GM12873 (cell line): ENCODE data around the gene DOC2B.

ENCODE experiments used
- TF ChIP-seq, protein P1 (sequence below): IDR thresholded peaks from 2 replicates; pipeline ENCODE4 v1.5.1; 2012; ENCODE audit warnings: low read depth, mild to moderate bottlenecking, moderate library complexity, low read length, control low read depth; ENCODE audit not compliant: insufficient read depth; ENCODE audit errors: missing control alignments

Gene DOC2B

DNA sequence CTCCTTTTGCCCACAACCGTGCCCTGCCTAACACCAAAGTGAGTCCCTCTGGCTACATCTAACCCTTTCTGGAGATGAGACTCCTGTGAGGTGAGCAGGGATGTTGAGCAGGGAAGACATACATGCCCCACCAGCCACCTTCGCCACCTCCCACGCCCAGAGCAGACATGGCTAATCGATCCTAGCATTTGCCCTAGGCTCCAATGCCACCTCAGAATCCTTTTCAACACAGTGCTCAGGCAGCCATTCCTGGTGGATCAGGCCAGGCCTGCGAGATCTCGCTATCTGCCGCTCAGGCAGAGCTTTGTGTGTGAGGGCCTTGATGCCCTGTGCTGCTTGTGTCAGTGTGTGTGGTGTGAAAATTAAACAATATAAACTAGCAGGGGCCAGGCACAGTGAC, 23.1 kb downstream of the DOC2B start:
- TF ChIP-seq, protein P1, sequence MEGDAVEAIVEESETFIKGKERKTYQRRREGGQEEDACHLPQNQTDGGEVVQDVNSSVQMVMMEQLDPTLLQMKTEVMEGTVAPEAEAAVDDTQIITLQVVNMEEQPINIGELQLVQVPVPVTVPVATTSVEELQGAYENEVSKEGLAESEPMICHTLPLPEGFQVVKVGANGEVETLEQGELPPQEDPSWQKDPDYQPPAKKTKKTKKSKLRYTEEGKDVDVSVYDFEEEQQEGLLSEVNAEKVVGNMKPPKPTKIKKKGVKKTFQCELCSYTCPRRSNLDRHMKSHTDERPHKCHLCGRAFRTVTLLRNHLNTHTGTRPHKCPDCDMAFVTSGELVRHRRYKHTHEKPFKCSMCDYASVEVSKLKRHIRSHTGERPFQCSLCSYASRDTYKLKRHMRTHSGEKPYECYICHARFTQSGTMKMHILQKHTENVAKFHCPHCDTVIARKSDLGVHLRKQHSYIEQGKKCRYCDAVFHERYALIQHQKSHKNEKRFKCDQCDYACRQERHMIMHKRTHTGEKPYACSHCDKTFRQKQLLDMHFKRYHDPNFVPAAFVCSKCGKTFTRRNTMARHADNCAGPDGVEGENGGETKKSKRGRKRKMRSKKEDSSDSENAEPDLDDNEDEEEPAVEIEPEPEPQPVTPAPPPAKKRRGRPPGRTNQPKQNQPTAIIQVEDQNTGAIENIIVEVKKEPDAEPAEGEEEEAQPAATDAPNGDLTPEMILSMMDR: no peak

DNA sequence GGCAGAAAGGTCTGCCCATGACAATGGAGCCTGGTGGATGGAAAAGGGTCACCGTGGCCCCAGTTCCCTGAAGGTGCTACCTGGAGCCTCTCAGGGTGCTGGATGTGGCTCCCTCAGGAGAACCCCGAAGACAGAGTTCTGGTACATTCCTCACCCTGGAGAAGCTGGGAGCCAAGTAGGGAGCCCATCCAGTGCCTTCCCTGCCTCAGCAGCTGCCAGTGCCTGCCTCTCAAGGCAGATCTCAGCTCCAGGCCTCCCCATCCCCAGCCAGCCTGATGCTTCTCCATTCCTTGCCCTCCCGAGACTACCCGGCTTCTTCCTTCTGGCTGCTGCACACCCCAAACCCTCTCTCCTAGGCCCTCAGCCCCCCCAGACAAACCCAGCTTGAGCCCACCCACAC, 23.5 kb downstream of the DOC2B start:
- TF ChIP-seq, protein P1: no peak

DNA sequence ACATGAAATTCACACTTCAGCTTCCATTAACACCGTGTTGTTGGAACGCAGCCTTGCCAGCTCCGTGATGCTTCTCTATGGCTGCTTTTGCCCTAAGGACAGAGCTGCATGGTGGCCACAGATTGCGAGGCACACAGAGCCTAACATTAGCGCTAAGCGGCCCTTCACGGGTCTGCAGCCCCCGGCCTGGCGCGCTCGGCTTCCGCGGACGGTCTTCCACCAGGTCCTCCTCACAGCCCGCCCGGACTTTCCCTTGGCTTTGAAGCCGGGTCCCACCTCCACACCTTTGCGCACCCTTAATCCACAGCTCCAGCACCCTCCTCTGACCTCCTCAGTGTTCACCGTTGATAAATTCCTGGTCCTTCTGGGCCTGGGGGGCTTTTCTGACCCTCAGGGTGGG, 24.5 kb downstream of the DOC2B start:
- TF ChIP-seq, protein P1: no peak

DNA sequence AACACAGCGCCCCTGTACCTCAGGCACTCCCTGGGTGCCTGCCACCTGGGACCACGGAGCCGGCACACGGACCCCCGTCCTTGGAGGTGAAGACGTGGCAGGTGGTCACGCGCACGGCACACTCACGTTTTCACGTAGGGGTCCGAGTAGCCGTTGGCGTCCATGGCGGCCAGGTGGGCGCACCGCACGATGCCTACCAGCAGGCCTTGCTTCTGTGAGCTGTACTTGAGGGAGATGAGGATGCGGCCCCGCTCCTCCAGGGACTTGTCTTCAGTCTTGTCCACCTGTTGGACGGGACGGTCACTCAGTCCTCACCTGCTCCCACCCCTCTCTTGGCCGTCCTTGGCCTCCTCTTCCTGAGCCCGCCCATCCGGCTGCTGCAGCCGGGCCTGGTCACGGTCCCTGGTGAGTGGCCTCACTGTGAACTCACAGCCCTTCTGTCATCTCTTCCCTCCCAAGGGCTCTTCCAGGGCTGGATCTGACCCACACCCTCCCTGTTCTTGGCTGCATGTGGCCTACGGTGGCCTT, 25.3 kb downstream of the DOC2B start:
- TF ChIP-seq, protein P1: no peak

DNA sequence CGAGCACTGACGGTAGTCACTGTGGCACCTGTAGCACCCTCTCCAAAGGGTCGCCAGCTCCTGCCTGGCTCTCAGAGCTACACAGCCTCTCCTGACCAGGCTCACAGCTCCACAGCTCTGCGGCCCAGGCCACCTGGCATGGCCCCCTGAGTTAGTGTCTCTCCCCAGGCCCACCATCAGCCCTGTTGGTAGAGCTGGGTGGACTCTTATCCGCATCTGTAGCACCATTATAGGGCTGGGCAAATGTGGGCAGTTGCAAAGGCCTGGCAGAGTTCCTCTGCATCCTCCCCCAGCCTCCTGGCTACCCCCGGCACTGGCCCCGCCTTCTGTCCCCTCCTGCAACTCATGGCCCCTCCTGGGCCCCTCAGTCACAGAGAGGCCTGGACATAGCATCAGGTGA, 25.9 kb downstream of the DOC2B start:
- TF ChIP-seq, protein P1: no peak

DNA sequence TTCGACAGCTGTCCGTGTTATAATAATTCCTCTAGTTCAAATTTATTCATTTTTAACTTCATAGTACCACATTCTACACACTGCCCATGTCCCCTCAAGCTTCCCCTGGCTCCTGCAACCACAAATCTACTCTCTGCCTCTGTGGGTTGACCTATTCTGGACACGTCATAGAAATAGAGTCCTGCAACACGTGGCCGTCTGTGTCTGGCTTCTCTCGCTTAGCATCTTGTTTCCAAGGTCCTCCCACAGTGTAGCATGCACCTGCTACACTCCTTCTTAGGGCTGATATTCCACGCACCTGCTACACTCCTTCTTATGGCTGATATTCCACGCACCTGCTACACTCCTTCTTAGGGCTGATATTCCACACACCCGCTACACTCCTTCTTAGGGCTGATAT, 27.6 kb downstream of the DOC2B start:
- TF ChIP-seq, protein P1: no peak

DNA sequence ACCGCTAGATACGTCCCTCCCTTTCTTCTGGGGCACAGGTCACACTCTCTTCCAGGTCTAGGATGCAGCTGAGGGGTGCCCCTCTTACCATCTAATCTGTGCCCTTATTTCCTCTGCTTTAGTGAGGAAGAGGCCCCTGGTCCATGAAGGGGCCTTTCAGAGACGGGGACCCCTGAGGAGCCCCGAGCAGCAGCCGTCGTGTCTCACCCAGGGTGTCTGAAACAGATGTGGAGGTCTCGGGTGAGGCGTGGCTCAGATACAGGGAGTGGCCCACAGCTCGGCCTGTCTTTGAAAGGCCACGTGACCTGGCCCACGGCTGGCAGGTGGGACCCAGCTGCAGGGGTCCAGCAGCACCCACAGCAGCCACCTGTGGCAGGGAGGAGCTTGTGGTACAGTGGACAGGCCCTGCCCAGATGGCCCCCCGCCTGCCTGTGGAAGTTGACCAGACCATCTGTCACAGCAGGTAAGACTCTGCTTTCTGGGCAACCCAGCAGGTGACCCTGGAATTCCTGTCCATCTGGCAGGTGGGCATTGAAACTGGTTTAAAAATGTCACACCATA, 28.5 kb downstream of the DOC2B start:
- TF ChIP-seq, protein P1: no peak
